ENCODE results near the gene CDYL. TPM values are rescaled to one million over a fixed set of nuclear protein-coding genes. Genes with fewer than 3 reads are reported as not detected.

Gene CDYL
- total RNA-seq, 1 donor from 2014 or later = 40.5 TPM

DNA sequence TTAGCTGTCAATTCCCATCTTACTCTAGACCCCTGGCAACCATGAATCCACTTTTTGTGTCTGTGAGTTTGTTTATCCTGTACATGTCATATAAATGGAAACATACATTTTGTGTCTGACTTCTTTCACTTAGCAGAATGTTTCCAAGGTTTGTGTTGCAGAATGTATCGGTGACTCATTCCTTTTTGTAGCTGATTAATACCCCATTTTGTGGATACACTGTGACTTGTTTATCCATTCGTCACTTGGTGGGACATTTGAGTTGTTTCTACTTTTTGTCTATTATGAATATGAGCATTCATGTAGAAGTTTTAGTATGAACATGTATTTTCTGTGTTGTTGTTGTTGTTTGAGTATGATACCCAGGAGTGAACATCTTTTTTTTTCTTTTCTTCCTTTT, 21.4 kb downstream of the CDYL start:
- ATAC-seq = no peak
- peaks cover 8% of the 10 kb centered on the region for H3K4me1 ChIP-seq
- TF ChIP-seq, protein P1, sequence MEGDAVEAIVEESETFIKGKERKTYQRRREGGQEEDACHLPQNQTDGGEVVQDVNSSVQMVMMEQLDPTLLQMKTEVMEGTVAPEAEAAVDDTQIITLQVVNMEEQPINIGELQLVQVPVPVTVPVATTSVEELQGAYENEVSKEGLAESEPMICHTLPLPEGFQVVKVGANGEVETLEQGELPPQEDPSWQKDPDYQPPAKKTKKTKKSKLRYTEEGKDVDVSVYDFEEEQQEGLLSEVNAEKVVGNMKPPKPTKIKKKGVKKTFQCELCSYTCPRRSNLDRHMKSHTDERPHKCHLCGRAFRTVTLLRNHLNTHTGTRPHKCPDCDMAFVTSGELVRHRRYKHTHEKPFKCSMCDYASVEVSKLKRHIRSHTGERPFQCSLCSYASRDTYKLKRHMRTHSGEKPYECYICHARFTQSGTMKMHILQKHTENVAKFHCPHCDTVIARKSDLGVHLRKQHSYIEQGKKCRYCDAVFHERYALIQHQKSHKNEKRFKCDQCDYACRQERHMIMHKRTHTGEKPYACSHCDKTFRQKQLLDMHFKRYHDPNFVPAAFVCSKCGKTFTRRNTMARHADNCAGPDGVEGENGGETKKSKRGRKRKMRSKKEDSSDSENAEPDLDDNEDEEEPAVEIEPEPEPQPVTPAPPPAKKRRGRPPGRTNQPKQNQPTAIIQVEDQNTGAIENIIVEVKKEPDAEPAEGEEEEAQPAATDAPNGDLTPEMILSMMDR (IDR thresholded peaks at IDR 0.05) = no peak
- H3K9me3 ChIP-seq = peaks cover 13% of the 10 kb centered on the region
- DNase-seq = no peak
- no peaks in the 10 kb centered on the region for H3K36me3 ChIP-seq
- no peak overlapping the region for H3K4me3 ChIP-seq
- intact Hi-C loops (cut with DNase I) = no loop called here
- H3K27ac ChIP-seq = no peak overlapping the region
- H3K27me3 ChIP-seq (ENCODE audit: low read depth) = no peaks in the 10 kb centered on the region

DNA sequence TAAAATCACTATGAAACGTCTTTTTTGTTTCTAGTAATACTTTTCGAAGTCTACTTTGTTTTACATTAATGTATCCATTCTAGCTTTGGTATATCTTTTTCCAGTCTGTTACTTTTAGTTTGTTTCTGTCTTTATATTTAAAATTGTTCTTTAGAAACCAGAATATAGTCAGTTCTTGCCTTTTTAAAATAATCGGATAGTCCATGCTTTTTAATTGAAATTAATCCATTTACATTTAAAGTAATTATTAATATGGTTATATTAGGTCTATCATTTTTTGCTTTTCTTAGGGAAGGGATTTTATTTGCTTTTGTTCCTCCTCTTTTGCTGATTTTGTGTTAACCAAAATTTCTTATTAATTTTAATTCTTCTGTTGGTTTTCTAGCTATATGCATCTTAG, 23.7 kb downstream of the CDYL start:
- Histone ChIP-seq H3K4me3 (no peak overlapping the region), H3K36me3 (no peaks in the 10 kb centered on the region), H3K9me3 (peaks cover 13% of the 10 kb centered on the region), H3K27ac (no peak overlapping the region), H3K4me1 (peaks cover 17% of the 10 kb centered on the region), H3K27me3 (ENCODE audit: low read depth) (no peaks in the 10 kb centered on the region)
- TF ChIP-seq, protein P1 (IDR thresholded peaks at IDR 0.05) = no peak
- no peak for ATAC-seq
- DNase-seq = no peak
- intact Hi-C loops (cut with DNase I) = no loop called here

DNA sequence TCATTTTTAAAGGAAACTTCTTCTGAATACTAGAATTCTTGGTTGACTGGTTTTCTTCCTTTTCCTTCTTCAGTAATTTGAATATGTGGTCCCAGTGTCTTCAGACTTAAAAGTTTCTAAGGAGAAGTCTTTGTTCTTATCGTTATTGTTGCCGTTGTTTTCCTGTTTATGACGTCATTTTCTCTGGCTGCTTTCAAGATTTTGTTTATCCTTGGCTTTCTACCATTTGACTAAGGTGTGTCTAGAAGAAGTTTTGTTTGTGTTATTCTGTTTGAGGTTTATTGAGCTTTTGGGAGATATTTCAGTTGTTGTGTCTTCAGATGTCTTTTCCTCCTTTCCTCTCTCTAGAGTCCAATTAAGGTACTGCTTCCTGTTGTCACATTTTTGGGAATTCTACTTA, 24.5 kb downstream of the CDYL start:
- no peak overlapping the region for H3K27ac ChIP-seq
- H3K36me3 ChIP-seq = no peaks in the 10 kb centered on the region
- intact Hi-C loops (cut with DNase I) = no loop called here
- peaks cover 17% of the 10 kb centered on the region for H3K4me1 ChIP-seq
- TF ChIP-seq, protein P1 (IDR thresholded peaks at IDR 0.05) = no peak
- DNase-seq (no peak), ATAC-seq (no peak)
- no peak overlapping the region for H3K4me3 ChIP-seq
- no peaks in the 10 kb centered on the region for H3K27me3 ChIP-seq (ENCODE audit: low read depth)
- peaks cover 13% of the 10 kb centered on the region for H3K9me3 ChIP-seq

DNA sequence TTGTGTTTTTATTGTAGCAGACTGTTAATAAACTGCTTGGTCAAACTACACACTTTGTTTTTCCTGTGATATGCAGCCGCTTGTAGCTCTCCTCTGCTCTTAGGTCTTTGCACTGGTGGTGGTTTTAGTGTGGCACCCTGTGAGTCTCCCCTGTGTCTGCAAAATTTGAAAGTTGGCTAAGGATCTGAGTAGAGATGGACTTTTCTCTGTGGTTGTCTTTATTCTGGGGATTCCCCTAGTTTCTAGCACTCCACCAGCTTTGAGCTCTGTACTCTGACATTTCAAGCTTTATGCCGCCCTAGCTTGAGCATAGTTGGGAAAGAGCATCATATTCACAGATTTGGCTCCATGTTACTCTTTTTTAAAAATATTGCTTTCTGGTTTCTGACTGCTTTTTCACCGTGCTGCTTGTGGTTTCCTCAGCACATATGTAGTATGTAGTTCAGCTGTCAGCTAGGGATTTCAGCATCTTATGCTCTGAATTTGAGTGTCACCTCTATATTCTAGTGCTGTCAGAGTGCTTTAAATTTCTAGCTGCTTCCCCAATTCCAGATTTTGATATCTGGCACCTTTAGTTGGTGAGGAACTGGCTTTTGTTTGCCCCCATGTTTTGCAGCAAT, 25.4 kb downstream of the CDYL start:
- H3K4me3 ChIP-seq = no peak overlapping the region
- no peaks in the 10 kb centered on the region for H3K36me3 ChIP-seq
- TF ChIP-seq, protein P1 (IDR thresholded peaks at IDR 0.05) = no peak
- ATAC-seq (no peak), DNase-seq (no peak)
- peaks cover 17% of the 10 kb centered on the region for H3K4me1 ChIP-seq
- no peaks in the 10 kb centered on the region for H3K27me3 ChIP-seq (ENCODE audit: low read depth)
- H3K27ac ChIP-seq = no peak overlapping the region
- peaks cover 13% of the 10 kb centered on the region for H3K9me3 ChIP-seq
- intact Hi-C loops (cut with DNase I) = no loop called here

DNA sequence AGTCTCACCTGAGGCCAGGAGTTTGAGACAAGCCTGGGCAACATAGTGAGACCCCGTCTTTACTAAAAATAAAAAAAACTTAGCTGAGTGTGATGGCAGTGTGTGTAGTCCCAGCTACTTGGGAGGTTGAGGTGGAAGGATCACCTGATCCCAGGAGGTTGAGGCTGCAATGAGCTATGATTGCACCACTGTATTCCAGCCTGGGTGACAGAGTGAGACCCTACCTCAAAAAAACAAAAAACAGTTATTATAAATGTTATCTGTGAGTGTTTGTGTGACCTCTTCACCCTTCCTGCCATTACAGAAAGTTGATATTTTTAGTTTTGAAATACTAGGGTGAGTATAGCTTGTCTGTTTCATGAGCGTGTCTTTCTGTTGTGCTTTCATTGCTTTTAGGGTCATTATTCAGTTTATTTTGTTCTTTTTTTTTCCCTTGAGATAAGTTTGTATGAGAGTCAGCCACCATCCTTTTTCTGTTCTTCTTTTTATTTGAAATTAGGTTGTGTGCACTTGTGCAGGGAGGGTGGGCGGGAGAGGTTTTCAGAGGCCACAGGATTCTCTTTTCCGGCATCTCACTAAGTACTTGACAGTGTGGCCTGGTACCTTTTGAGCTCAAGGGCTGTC, 26.2 kb downstream of the CDYL start:
- no peak for DNase-seq
- H3K27ac ChIP-seq = no peak overlapping the region
- H3K27me3 ChIP-seq (ENCODE audit: low read depth) = no peaks in the 10 kb centered on the region
- no peaks in the 10 kb centered on the region for H3K36me3 ChIP-seq
- H3K4me1 ChIP-seq = peaks cover 22% of the 10 kb centered on the region
- ATAC-seq = no peak
- intact Hi-C loops (cut with DNase I) = no loop called here
- TF ChIP-seq, protein P1 (IDR thresholded peaks at IDR 0.05) = no peak
- no peak overlapping the region for H3K4me3 ChIP-seq
- H3K9me3 ChIP-seq = peaks cover 13% of the 10 kb centered on the region
